GM19240 (cell line): ENCODE measurements around the gene C17orf58.
"Not testable (repeated sequence)": the region's sequence is repeated elsewhere in the genome, so short reads cannot be mapped to it uniquely, and the experiment has no call there.

Source experiments
- DNase-seq: peaks from one replicate; pipeline ENCODE4 v3.0.0; 2011; ENCODE audit warnings: low spot score; ENCODE audit not compliant: insufficient read length

The C17orf58 gene

DNA sequence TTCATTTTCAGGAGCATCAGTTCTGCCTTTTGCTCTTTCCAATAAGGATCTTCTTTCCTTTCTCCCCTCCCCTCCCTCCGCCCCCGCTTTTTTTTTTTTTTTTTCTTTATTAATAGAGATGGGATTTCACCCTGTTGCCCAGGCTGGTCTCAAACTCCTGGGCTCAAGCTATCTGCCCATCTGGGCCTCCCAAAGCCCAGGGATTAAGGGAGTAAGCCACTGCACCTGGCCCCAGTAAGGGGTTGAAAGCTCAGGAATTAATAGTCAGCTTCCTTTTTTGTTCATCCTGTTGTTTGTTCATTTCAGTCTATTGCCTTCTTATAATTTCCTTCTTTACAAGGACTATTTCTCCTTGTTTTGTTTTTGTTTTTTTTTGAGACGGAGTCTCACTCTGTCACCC is 7.9 kb upstream of the C17orf58 start:
- DNase-seq, result no peak

DNA sequence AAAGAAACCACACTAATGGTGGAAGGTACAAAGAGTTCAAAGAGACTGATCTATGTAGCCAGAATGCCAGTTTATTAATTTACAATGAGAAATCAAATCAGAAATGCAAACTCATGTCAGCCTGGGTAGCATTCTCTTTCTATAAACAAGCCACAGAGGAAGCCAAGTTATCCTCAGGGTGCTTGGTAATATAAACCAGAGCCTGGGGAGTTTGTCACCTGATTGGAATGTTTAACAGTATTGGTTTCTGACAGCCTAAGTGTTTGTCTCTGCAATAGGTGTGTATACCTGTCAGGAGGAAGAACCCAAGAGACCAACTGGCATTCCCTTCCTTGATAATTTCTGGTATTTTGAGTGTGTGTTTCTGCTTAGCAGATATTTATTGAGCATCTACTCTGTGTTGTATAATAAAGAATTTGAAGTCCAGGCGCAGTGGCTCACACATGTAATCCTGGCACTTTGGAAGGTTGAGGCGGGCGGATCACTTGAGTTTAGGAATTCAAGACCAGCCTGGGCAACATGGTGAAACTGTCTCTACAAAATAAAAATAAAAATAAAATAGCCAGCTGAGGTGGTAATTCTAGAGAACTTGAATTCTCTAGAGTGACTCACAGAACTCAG is 3.1 kb upstream of the C17orf58 start:
- DNase-seq, result no peak

DNA sequence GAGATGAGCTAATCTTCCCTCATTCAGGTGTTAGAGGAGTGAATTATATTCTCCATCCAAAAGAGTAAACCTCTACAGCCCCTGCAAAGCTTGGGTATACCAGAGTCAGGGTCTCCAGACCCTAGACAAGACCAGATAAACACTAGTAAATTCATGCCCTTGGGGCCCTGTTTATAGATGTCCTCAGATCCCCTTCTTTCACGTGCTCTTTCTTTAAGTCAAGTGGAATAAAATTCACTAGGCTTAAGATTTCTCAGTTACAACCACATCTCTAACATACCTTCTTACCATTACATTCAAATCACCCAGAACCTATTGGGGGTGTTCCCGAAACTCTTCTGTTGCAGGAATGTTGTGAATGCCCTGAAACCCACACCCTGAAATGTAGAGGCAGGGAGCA is 2.2 kb upstream of the C17orf58 start:
- no peak for DNase-seq

DNA sequence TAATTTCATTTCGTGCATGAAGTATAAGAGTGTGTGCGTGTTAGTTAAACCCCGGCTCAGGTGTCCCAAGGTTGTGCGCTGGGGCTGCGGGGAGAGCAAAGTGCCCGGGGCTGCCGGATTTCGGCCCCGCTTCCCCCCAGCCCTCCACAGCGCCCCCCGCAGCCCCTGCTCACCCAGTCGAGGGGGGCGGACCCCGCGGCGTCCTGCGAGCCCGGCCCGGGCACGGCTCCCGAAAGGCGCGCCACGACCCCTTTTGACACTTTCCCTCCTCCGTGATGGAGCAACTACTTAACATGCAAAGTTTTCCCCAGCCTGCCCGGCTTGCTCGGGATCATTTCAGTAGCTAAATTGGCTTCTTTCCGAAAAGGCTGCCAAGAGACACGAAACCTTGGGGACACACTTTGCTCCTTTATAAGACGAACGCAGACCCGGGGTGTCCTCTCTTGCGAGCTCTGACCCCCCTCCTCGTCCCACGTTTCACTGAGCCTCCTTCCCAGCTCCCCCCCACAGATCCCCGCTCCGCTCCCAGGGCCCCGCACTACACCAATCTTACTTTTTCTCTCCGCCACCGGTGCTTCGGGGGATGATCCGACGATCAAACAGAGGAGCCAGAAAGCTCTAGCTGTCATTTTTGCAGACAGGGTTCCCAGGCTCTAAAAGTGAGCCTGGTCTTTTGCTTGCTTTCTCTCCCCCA is 552 bp downstream of the C17orf58 start:
- no peak for DNase-seq

DNA sequence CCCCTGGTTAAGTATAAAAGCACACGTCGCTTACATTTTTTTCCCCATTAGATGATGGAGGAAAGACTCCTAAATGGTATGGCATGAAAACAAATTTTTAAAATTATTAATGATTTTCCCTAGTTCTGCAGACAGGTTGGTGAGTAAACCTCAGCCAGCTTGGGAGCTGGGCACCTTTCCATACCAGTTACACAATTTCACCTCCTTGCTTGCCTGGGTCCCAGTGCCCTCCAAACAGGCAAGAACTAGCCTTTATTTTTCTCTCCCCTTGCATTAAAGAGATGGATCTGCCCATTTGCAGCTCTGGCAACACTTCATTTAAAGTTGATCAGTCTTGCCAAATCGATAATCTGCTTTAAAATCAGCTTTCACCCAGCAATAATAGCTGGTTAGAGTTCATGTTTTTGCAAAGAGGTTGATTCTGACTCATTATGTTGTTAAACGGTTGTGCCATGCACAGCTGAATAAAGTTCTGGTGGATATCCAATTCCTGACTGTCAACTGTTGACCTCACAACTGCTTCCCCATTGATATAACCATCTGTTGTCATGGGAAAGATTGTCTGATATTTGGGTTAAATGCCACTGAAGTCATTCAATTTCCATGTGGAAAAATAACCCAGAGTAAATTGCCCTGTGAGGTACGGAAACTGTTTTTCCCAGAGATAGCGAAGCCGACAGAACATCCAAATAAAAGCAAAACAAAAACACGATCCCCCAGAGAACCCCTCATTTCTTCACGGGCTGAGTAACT is 1.3 kb downstream of the C17orf58 start:
- no peak for DNase-seq

DNA sequence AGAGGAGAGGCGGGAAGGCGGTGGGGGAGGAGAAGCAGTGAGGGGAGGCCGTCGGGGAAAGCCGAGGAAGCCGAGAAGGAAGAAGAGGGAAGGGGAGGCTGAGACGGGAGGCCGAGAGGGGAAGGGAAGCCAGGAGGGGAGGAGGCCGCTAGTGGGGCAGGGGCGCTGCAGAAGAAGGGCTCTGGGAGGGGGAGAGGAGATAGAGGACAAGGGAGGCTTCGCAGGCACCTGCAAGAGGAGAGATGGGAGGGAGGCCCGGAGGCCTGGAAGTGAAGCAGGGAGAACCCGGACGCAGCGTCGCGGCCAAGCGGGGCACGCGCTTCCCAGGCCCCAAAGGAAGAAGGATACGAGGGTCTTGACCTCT is 2.3 kb downstream of the C17orf58 start:
- DNase-seq, result peak; percentile 23

DNA sequence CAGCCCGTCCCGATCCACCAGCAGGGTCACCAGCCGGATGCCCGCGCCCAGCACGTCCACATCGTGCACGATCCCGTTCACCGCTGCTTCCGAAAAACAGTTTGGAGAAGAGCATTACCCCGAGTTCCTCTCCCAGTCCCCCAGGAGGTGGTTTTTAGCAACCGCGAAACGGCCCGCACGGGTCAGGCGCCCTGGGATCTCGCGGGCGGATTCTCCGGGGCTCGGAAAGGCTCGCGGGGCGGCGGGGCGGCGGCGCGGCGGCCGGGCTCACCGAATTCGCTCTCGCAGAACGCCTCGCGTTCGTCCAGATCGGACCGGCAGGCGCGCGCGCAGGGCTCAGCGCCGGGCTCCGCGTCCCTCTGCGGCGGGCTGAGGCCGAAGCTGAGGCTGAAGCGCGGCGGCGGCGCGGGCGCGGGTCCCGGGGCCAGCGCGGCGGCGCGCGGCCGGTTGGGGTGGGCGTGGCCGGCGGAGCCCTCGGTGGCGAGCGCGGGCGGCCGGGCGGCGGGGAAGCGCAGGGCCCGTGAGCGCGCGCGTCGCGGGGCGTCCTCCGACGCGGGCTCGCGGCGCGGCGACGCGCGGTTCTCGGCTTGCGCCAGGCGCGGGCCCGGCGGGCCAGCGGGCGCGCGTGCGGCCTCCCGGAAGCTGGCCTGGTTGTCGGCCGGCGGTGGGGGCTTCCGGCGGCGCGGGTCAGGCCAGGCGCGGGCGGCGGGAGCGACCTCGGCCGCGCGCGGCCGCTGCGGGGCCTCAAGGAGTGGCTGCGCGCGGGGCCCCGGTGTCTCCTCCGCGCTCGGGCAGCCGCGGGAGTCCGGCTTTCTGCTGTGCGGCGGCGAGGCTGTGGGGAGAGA is 2.9 kb downstream of the C17orf58 start:
- peak; percentile 83 for DNase-seq

DNA sequence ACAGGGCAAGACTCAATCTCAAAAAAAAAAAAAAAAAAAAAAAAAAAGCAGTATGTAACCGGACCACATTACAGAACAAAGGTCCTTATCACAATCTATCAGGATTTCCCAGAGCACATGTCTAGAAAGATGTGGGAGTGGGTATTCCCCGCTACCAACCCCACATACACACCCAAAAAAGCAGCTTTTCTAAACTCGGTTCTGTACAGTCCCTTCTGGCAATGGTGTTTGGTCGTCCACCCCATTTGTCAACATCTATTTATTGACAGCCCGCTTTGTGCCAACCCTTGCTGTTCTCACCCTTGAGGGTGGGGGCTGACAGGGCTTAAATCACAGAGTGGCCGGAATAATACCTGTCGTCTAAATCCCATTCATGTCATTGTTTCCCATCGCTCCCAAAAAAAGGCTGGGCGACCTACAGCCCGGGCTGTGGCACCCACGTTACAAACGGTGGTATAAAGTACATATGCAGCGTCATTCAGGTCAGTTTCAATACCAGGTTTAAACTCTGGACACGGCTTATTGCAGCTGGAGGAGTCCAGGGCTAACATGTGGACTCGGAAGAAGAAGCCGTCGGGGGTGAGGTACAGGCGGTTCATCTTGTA is 3.6 kb downstream of the C17orf58 start:
- no peak for DNase-seq

DNA sequence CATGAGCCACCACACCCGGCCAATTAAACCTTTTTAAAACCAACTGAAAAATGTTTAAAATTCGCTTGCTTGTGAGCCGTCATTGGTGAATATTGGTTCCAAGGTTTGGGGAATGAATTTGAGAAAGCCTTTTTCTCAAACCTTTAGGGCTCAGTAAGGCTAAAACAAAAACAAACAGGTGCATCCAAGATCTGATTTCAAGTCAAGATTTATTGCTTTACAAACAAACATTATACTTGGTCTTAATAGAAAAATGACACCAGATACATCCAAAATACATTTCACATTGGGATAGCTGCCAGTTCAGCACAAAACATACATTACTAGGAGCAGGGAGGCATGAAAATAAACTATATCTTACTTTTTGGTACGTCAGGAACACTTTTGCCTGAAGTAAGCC is 5.4 kb downstream of the C17orf58 start:
- DNase-seq, result no peak

DNA sequence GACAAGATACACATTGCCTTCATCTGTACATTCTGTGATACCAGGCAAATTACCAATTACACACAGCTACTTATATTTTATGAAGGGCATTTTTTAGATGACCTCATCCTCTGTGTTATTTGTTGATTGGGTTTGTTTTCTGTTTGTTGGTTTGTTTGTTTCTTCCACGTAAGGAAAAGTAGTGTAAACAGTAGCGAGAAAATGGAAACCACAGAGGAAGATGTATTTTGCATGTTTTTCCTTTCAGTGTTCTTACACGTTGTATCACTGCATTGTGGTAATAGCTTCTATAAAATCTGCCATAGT is 12.9 kb downstream of the C17orf58 start:
- no peak for DNase-seq

DNA sequence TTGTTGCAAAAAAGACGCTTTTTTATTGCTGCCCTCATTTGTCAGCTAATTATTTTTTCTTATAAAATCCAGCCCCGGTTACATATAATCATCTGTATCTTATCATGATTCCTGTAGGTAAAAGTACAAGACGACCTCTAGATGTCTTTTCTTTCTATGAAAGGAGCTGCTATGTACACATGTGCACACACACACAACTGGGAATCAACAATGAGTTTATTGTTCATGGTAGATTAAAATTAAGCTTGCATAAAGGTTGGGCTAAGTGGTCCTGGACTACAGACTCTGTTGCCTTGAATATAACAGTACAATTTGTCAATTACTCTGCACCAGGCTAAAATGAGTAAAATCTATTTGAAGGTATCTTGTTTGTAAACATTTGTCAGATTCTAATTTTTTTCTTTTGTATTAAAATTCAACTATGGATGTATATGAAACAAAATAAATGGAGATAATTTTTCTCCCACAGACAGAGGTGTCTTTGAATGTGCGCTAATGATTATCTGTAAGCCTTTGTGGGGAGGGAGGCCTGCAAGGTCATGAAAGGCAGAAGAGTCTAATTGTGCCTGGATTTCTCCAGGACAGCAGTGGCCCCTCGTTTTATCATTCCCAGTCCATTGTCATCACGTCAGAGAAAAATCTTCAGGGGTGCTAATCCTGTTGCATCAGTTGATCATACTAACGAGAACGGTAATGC is 13.4 kb downstream of the C17orf58 start:
- no peak for DNase-seq

DNA sequence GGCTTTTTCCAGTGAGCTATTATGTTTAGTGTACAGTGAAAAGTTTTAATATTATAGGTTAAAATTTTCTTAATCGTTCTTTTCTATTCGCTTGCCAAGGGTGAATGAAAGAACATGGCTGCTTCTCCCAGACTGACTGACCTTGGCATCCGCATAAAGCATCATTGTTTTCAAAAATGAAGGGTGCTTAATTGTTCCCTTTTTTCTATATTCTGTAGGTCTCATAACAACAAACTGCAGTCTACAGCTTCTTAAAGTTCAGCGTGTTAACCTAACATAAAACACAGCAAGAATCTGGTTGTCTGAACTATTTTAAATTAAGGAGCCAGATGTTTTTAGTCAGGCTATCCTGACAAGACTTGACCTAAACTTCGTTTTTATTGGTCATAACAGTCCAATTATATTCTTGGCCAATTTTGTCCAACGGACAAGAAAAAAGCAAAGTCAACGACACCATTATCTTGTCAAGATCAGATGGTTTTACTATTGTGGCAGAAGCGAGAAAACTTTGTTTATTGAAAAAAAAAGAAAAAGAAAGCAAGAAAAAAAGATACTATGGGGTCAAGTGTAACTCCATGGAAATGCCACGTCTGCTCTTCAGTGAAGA is 14.1 kb downstream of the C17orf58 start:
- DNase-seq, result no peak

DNA sequence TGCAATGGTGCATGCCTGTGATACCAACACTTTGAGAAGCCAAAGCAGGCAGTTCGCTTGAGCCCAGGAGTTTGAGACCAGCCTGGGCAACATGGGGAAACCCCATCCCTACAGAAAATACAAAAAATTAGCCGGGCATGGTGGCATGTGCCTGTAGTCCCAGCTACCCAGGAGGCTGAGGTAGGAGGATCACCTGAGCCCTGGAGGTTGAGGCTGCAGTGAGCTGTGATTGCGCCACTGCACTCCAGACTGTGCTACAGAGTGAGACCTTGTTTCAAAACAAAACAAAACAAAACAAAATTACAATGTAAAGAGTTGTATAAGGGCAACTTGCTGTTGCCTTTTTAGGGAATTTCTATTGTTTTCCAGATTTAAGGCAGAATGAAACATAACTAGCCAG is 15.4 kb downstream of the C17orf58 start:
- not testable (repeated sequence) for DNase-seq

DNA sequence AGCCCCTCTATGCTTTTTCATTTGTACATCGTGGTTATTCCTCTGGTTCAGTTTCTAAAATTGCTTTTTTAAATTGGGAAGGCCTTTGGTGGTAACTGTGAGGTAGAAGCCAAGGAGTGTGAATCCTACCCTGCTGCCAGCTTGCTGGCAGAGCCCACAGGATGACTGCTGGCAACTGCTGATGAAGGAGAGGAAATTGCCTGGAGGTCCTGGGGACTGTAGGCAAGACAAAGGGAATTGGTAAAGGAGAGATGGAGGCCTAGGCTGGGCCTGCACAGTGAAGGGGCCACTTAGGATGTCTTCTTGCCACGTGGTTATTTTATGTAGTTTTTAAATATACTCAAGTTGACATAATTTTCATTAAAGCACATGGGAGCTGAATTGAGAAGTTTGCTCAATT is 15.8 kb downstream of the C17orf58 start:
- DNase-seq, result no peak

DNA sequence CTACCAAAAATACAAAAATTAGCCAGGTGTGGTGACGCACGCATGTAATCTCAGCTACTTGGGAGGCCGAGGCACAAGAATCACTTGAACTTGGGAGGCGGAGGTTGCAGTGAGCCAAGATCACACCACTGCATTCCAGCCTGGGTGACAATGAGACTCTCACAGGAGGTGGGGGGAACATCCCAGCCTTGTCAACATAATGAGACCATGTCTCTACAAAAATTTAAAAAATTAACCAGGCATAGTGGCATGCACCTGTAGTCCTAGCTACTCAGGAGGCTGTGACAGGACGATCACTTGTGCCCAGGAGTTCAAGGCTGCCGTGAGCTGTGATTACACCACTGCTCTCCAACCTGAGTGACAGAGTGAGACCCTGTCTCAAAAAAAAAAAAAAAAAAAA is 20.0 kb downstream of the C17orf58 start:
- DNase-seq, result not testable (repeated sequence)

DNA sequence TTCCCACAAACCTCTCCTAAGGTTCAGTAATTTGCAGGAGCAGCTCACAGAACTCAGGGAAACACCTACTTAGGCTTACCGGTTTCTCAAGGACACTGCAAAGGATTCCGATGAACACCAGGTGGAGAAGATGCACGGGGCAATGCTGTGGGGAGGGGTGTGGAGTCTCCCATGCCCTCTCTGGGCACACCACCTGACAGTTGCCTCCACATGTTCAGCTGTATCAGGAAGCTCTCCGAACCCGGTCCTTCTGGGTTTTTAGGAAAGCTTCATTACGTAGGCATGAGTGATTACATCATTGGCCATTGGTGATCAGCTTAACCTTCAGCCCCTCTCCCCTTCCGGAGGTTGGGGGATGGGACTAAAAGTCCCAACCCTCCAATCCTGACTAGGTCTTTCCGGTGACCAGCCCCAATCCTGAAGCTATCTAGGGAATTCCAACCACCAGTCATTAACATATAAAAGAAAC is 21.6 kb downstream of the C17orf58 start:
- no peak for DNase-seq

DNA sequence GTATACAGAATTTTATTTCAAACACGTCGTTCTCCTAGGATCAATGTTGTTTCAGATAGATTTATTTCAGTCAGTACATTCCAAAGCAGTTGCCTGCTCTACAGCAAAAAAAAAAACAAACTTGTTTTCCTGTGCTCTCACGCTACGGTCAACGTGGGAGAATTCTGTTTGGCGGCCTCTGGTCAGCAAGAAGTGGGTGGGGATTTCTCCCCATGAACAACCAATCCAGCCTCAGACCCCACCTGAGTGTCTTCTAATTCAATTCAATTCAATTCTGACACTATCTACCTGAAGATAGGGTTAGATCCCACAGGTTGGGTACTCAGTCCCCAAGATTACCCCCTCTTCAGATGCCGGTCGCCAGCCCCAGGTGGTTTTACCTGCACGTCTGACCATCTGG is 22.1 kb downstream of the C17orf58 start:
- DNase-seq, result no peak

DNA sequence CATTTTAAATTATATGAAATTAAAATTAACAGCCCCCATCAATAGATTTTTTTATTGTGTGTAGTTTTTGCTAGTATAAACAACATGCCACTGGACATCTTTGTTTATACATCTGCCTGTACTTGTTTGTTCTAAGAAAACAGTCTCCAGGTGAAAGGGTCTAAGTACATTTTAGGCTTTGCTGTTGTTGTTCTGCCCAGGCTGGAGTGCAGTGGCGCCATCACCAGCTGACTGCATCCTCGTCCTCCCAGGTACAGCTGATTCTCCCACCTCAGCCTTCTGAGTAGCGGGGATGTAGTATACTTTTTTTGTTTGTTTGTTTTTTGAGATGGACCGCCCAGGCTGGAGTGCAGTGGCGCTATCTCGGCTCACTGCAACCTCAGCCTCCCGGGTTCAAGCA is 25.5 kb downstream of the C17orf58 start:
- no peak for DNase-seq

DNA sequence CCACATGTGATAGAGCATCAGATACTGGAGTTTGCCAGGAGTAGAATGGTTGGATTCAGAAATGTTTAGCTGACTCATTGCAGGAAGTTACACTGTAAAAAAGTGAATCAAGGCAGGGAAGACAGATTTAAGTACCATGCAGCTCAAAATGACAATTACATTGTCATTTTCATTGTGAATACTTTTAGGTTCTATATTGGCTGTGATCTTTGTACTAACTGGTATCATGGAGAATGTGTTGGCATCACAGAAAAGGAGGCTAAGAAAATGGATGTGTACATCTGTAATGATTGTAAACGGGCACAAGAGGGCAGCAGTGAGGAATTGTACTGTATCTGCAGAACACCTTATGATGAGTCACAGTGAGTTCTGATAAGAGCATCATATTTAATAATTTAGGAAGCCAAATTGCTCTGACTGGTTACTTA is 33.1 kb downstream of the C17orf58 start:
- DNase-seq, result peak; percentile 10

DNA sequence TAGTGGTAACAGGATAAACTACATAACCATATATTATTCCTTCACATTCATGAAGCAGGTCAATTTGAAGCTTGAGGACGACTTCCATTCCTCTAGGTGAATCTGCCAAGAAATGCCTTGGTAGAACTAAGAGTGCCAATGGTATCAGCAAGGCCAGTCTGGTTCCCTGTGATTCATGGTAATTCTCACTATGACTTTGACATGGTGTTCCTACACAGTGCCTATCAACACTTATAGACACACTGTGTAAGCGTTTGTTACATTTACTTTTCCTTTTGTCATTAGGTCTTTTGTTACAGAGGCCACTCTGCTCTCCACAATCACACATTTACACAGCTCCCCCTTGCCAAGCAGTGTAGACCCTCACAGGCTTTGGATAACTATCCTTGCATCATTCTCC is 34.1 kb downstream of the C17orf58 start:
- DNase-seq, result not testable (repeated sequence)
